Lower leg skin (tissue), 3 donors: ENCODE measurements around the gene LRP1B.

Experiments
- CTCF ChIP-seq, 3 donors: fragments of 450-650 bp; IDR thresholded peaks; one replicate each; pipeline ENCODE4 v1.5.1; 2016; ENCODE audit warnings: antibody characterized with exemption in 3 of 3, mild to moderate bottlenecking in 3 of 3, moderate library complexity in 2 of 3
- POLR2A ChIP-seq, 2 donors: fragments of 450-650 bp; IDR thresholded peaks; one replicate each; pipeline ENCODE4 v1.6.1; 2016 to 2017; ENCODE audit warnings: antibody characterized with exemption in 2 of 2, mild to moderate bottlenecking in 1 of 2, moderate library complexity in 1 of 2

GRCh38 chr2:140401056-140401455 lies 1729.8 kb downstream of the LRP1B start:
- no peak for TF ChIP-seq CTCF (IDR thresholded peaks at IDR 0.05)
- TF ChIP-seq POLR2A (IDR thresholded peaks at IDR 0.05), result no peak
